Left hindlimb (tissue), 1 donor: ENCODE data around the gene LBH.

Experiments used
- DNase-seq: peaks from one replicate; pipeline ENCODE4 v3.0.0-alpha.2; 2018

LBH gene

DNA sequence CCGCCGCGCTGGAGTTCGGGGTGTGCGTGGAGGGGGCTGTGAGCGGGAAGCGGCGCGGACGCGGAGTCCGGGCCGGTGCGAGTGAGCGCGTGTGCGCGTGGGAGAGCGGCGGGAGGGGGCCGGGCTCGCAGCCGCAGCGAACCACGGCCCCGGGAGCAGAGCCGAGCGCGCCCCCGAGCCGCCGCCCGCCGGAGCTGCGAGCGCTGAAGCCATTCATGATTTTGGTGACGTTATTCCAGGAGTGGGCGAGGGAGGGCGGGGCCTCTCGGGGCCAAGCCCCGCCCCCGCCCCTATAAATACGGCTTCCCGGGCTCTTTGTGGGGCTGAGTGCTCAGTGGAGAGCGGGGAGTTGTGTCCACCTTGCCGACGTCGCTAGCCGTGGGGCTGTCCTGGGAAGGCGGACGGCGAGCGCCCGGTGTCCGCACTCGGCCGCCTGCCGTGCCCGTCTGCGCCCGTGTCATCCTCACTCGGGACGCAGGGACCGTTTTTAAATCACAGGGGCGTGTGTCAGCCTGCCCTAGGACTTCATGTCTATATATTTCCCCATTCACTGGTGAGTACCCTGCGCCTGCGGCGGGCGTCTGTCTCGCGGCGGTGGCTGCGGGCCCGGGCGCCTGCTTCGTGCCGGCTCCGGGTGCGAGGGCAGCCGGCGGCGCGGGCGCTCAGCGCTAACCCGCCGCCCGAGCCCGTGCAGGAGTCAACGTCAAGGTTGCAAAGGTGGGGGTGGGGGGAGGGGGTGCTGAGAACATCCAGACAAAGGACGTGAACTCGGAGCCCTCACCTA lies at the start of gene LBH:
Gene LBH (plus strand): TSS at position 323 of the 784 bp plus-strand sequence. CDS start 205 bp downstream, at position 528.
- DNase-seq, result peak; percentile 96

DNA sequence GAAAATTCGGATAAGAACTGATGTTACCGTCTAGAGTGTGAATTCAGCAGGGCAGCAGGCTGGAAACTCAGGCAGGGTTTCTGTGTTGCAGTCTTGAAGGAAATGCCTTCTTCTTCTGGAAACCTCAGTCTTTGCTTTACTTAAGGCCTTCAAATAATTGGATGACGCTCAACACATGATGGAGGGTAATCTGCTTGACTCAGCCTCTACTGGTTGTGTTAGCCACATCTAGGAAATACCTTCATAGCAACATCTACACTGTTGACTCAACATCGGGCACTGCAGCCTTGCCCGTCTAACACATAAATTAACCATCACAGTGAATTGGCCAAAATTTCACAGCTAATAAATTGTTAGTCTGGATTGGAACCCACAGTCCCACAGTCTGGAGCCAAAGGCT lies 47.3 kb upstream of the LBH start:
- no peak for DNase-seq

GRCh38 chr2:30185178-30185577 lies 46.2 kb upstream of the LBH start:
- DNase-seq, result no peak

DNA sequence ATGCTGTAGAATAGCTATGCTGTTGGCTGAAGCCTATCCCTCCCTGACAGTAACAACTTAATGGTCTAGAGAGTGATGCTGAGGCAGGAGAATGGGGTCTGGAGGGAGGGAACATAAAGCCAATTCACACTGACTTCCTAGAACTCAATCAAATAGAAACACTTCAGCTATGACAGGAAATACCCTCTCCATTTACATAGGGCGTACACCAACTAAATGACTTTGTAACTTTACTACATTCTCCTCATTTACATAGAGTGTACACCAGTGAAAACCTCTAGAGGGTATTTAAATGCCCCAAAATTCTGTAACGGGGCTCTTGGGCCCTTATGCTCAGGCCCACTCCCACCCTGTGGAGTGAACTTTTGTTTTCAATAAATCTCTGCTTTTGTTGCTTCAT lies 43.0 kb upstream of the LBH start:
- DNase-seq, result no peak

DNA sequence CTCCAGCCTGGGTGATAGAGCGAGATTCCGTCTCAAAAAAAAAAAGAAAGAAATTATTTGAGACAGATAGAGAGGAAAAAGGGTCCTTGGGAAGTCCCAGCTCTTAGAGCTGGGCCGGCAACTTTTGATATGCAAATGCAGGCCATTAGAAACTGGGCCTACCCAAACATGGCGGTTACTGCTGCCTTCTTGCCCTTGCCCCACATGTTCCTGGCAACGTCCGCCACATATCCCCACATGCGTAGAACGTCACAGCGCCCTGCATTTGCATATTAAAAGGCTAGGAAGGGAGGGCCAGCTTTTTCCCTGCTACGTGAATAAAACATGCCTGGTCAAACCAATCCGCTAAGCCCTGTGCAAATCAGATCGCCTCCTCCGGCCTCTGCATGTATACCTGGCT lies 40.7 kb upstream of the LBH start:
- DNase-seq, result no peak

DNA sequence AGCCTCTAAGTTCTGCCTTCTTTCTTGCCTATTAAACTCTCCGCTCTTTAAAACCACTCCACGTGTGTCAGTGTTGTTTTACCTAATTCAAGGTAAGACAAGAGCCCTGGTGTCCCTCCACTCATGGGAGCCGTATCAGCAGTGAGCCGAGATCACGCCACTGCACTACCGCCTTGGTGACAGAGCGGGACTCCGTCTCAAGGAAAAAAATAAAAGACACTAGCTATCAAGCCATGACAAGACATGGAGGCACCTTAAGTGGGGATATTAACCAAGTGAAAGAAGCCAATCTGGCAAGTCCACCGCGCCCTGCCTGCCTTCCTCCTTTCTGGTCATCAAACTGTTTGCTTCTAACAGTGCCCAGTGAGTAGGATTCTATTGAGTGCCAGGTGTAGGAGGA lies 40.2 kb upstream of the LBH start:
- no peak for DNase-seq

DNA sequence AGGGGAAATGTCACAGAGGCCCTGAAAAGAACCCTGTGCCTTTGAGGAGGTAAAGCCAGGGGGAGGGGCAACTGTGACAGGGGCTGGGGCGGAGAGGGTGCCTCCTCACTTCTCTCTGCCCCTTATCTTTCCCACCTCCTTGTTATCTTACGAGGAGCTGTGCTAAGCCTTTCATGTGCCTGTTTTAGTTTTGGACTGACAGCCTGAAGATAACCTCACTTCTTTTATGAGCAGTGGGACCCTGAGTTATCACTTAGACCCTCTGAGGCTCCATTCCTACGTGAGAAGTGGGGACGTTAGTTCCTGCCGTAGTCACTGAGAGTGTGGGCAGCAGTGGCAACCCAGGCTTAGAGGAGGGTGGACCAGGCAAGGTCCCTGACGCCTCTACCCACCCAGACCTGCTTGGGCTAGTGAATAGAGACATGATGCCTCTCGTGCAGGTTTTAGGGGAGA lies 39.5 kb upstream of the LBH start:
- no peak for DNase-seq

GRCh38 chr2:30192314-30192713 lies 39.0 kb upstream of the LBH start:
- no peak for DNase-seq

DNA sequence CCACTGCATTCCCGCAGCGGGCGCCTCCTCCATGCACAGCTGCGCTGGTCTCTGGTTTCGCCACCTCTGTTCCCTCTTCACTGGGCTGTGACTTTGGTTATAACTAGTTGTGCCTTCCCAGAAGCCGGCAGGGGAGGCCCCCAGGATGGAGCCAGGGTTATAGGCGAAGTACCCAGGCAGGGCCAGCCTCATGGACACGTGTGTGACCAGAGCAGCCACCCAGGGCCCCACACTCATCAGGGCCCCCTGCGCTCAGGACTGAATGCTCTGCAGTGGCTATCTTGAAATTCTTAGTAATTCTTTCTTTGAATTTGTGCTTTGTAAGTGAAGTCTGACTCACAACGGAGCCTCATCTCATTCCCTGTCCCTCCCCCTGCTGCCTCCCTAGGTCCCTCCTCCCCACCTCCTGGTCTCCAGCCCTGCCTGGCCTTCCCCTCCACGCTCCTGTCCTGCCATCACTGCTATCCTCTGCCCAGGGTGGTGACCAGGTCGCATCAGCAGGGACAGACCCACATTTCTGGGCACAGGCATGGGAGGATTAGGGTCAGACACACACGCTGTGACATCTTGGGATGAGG lies 38.1 kb upstream of the LBH start:
- DNase-seq, result no peak

DNA sequence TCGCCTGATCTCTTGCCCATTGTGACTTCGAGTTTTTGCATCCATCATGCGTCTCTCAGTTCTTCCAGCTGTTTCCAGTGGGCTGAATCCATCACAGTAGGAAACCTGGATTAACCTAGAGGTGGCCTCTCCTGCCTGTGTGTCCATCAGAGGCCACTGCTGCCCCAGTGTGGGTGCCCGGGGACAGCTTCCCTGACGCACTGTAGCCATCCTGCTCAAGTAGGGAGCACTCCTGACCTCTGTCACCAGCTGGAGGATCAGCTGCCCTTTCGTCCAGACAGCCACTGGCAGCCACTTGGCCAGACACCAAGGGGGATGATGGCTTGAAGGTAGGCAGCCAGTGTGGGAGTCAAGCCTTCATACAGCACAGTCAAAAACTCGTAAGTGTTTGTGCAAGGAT lies 36.9 kb upstream of the LBH start:
- DNase-seq, result no peak

GRCh38 chr2:30195016-30195415 lies 36.3 kb upstream of the LBH start:
- no peak for DNase-seq

DNA sequence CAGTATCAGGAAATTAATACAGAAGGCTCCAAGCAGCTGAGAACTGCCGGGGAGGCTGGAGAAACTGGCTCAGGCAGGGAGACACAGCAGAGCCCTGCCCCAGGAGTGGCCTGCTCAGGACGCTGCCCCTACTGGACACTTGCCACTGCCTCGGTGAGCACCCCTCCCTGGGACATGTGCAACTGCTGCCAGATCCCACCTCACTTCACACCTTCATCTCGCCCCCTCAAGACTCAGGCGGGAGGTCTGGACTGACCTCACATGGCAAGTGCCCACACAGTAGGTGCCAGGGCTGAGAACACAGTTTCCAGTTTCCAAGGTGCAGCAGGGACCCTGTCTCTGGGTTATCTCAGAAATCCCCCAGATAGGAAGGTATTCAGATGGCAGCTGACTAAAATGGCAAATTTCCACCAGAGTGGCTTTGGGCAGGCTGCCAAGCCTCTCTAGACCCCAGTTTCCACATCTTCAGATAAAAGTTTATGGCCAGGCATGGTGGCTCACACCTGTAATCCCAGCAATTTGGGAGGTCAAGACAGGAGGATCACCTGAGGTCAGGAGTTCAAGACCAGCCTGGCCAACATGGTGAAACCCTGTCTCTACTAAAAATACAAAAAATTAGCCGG lies 33.7 kb upstream of the LBH start:
- DNase-seq, result no peak

GRCh38 chr2:30201990-30202389 lies 29.3 kb upstream of the LBH start:
- no peak for DNase-seq

DNA sequence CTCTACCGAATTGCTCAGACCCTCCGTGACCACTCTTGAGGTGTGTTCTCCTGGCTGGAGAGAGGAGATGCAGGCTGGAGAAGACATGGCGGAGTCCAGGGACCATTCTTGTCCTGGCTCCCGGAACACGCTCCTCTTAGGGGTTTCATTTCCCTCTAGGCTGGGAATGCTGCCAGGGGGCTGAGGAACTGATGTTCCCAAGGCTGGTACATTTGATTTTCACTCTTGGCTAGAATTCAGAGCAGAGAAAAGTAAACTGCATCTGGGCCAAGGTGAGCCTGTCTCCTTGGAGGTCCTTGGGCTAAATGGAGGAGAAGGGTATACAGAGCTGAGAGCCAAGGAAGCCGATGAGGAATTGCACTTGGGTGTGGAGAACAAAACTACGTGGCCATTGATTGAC lies 28.2 kb upstream of the LBH start:
- no peak for DNase-seq

GRCh38 chr2:30204281-30204680 lies 27.1 kb upstream of the LBH start:
- DNase-seq, result no peak

GRCh38 chr2:30205456-30205855 lies 25.9 kb upstream of the LBH start:
- no peak for DNase-seq

GRCh38 chr2:30206461-30207430 lies 24.6 kb upstream of the LBH start:
- no peak for DNase-seq

DNA sequence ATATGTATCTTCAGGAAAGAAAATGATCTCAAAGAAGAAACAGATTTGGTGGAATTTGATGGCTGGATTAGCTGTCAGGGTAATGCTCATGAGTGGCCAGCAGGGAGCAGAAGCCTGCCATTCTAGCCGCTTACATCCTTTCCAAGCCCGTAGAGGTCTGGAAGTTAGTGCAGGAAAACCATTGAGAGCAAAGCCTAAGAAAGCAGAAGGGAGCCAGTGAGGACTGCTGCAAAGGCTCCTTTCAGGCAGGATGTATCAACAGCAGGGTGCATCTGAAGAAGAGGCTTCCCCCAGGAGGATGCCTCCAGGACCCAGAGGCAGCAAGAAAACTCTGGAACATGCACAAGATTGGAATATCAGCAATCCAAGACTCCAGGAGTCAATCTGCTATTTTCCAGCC lies 22.9 kb upstream of the LBH start:
- DNase-seq, result peak; percentile 69

DNA sequence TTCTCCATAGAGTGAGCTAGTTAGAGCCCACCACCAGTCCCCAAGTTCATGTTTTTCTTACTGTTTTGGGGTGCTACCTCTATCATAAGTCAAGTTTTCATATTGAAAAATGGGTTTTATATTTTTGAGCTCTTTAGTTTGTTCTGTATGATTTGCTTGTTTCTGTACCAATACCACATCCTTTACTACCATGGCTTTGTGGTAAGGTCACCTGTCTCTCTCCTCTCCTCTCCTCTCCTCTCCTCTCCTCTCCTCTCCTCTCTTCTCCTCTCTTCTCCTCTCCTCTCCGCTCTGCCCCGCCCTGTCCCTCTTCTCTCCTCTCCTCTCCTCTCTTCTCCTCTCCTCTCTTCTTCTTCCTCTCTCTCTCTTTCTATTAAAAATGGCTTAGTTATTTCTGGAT lies 22.1 kb upstream of the LBH start:
- DNase-seq, result no peak

DNA sequence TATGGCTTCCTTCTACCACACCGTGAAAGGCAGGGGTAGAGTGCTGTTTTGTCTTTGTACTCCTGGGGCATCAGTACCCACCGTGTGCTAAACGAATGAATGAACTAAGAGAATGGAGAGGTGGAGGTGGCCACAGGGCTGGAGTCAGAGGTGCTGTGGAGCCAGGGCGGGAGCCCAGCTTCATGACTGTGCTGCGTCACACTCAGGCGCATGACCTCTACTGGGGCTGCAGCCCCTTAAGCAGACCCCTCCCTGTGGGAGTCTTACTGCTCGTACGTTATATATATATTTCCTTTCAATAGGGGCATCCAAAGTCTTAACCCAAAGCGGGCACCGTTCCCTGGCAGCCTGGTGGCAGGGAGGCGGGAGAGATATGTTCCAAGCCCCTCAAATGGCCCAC lies 18.0 kb upstream of the LBH start:
- no peak for DNase-seq

DNA sequence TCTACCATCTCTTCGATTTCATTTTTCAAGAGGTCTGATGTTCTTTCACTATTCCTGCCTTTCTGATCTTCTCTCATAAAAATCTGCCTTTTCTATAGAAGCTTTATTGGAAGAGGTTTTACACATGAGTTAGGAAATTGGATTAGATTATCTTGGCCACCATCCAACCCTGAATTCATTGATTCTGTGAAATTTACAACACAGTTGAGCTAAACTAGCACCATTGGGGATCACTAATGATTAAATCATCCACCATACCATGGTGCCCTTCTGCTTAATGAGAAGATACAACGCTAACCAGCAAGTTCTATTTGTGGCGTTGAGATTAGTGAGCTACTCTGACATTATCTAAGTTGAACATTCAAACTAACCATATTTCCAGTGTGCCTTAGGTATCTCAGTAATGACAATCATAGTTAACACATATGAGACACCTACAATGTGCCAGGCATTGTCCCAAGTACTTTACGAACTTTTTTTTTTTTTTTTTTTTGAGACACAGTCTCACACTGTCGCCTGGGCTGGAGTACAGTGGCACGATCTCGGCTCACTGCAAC lies 17.3 kb upstream of the LBH start:
- DNase-seq, result no peak

GRCh38 chr2:30216157-30216556 lies 15.2 kb upstream of the LBH start:
- DNase-seq, result no peak
